GM19023 (cell line): ENCODE measurements around the gene CDC42EP1.
"Not testable (repeated sequence)": the region's sequence is repeated elsewhere in the genome, so short reads cannot be mapped to it uniquely, and the experiment has no call there.

Source experiments
- ATAC-seq: cut with Tn5 transposase; IDR thresholded peaks from one replicate; pipeline ENCODE4 v1.9.1; 2021; ENCODE audit warnings: mild to moderate bottlenecking, moderate library complexity; ENCODE audit not compliant: unreplicated experiment

The CDC42EP1 gene

DNA sequence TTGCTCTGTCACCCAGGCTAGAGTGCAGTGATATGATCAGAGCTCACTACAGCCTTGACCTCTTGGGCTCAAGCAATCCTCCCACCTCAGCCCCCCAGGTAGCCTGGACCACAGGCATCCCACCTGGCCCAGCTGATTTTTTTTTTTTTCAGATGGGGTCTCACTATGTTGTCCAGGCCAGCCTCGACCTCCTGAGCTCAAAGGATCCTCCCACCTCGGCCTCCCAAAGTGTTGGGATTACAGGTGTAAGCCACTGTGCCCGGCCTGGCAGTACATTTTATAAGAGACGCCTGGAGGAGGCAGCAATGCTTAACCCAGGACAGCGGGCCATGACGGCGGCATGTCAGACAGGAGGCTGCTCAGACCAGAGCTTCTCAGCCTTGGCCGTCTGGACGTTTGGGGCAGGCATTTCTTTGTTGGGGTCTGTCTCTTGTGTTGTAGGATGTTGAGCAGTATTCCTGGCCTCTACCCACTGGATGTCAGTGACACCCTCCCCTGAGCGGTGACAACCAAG lies 15.3 kb downstream of the CDC42EP1 start:
- ATAC-seq: no peak

DNA sequence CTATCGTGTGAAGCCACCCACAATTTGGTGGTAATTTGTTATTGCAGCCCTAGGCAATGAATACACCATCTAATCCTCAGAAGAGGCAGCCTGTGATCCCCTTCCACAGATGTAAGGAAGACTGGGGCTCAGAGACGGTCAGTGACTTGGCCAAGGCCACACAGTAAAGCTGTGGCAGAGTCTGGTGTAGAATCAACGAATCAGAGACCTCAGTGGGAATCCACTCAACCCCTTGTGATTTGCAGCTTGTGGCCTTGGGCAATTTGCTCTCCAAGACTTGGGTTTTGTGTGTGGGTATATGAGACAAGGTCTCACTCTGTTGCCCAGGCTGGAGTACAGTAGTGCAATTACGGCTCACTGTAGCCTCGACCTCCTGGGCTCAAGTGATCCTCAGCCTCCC lies 17.7 kb downstream of the CDC42EP1 start:
- ATAC-seq: no peak

DNA sequence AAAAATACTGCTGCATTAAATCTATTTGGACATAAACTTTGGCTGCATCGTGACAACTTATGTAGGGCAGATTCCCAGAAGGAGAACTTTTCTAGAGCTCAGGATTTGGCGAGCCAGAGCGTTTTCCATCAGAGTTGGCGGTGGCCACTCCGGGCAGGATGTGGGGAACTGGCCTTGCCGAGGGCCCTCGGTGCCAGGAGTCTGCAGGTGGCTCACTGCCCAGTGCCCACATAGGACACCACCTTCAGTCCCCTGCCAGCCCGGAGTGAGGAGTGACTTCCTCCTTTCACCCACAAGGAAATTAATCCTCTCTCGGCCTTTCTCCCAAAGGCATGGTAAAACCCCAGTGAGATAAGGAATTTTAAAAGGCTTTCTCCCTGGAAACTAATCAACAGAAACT lies 21.2 kb downstream of the CDC42EP1 start:
- ATAC-seq: no peak

GRCh38 chr22:37582526-37582925 lies 22.2 kb downstream of the CDC42EP1 start:
- no peak for ATAC-seq

DNA sequence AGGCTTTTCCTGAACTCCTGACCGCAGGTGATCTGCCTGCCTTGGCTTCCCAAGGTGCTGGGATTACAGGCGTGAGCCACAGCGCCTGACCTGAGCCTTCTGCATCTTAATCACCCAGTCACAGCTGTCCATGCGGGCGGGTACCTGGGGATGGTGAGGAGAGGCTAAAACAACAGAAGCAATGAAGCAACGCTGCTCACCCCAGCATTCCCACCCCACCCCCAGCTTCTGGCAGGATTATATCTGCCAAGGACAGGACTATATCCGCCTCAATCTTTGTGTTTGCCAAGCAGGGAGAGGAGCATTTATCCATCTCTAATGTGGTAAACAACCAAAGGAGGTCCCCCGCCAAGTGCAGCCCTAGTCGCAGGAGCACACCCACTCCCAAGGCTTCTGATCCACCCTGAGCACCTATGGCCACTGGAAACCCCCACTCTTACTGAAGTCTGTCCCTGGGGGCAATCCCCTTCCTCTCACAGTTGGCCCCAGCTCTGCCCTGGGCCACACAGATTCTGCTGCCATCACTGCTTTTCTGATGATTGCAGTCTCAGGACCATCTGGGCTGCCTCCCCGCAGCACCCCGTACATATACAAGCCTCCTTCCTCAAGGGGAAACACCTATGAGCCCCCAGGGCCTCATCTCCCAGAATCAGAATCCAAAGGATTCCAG lies 28.4 kb downstream of the CDC42EP1 start:
- ATAC-seq: no peak

GRCh38 chr22:37589636-37590035 lies 29.4 kb downstream of the CDC42EP1 start:
- ATAC-seq: no peak

GRCh38 chr22:37591081-37591480 lies 30.8 kb downstream of the CDC42EP1 start:
- not testable (repeated sequence) for ATAC-seq

DNA sequence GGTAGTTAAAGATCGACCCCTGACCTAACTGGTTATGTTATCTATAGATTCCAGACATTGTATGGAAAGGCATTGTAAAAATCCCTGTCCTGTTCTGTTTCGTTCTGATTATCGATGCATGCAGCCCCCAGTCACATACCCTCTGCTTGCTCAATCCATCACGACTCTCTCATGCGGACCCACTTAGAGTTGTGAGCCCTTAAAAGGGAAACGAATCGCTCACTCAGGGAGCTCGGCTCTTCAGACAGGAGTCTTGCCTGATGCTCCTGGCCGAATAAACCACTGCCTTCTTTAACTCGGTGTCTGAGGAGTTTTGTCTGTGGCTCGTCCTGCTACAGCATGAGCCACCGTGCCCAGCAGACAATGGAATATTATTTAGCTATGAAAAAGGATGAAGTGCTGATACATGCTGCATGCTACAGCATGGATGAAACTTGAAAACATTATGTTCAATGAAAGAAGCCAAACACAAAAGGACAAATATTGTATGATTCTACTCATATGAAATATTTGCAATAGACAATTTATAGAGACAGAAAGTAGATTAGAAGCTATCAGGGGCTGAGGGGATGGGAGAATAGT lies 31.6 kb downstream of the CDC42EP1 start:
- no peak for ATAC-seq

GRCh38 chr22:37594237-37594636 lies 34.0 kb downstream of the CDC42EP1 start:
- no peak for ATAC-seq

GRCh38 chr22:37599153-37599552 lies 38.9 kb downstream of the CDC42EP1 start:
- ATAC-seq: no peak

DNA sequence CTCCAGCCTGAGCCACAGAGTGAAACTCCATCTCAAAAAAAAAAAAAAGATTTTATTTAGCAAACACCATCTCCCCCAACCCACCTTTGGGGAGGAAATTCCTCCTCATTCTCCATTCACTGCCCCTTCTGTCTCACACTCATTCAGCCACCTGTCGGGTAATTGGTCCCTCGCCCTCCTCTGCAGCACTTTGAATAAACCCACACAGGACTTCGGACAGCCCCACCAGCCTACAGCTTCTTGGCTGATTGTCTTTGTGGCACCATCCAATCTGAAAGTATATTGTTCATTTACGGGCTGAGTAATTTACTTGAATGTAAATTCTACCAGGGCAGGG lies 40.9 kb downstream of the CDC42EP1 start:
- no peak for ATAC-seq

DNA sequence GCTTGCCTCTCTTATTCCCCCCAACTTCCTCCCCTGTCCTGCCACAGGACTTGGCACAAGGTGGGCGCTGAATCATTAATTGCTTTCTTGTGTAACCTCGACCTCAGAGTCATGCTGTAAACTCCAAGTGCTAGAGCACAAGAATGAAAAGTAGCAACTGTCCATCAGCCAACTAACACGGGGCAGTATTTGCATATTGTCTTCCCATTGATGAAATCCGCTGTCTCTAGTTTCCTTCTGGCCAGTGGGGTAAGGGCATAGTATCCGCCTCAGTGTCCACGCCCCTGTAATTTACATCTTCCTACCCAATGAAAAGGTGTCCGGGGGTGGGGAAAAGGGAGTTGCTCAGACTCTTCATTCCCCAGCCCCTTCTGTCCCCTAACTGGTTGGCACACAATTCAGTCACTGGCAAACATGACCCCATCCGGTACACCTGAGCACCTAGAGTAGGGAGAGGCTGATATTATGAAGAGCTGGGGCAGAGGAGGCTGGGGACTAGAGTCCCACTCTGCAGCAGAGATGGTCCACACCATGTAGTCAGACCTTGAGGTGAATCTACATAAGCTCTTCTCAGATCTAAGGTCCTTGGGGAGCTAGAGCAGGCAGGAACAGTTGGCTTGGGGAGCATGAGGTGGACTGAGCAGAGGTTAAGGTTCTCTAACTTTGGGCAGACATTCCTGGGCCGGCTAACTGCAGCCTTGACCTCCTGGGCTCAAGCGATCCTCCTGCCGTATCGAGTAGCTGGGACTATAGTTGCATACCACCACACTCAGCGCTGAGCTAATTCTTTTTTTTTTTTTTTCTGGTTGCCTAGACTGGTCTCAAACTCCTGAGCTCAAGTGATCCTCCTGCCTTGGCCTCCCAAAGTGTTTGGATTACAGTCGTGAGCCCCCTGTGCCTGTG lies 41.5 kb downstream of the CDC42EP1 start:
- ATAC-seq: no peak

DNA sequence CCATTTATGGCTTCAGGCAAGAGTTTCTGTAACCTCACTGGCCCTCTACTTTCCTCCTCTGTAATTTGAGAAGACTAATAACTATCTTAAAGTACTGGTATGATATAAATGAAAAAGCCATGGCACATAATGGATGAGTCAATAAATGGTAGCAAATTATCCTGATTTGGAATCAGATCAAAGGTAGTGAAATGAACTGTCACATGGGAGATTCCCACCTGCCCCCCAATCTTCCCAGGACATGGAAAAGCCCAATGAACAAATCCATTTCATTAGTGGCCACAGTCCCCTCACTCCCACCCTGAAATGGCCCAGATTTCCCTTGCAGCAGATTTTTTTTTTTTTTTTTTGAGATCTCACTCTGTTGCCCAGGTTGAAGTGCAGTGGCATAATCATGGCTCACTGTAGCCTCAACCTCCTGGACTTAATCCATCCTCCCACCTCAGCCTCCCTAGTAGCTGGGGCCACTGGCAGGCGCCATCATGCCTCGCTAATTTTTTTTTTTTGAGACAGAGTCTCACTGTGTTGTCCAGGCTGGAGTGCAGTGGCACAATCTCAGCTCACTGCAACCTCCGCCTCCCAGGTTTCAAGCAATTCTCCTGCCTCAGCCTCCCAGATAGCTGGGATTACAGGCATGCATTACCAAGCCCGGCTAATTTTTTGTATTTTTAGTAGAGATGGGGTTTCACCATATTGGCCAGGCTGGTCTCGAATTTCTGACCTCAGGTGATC lies 42.4 kb downstream of the CDC42EP1 start:
- not testable (repeated sequence) for ATAC-seq

- ATAC-seq: no peak
These were observed 43.8 kb downstream of the CDC42EP1 start for GRCh38 chr22:37604074-37604473.

- ATAC-seq: no peak
These were observed 44.6 kb downstream of the CDC42EP1 start for GRCh38 chr22:37604875-37605274.

DNA sequence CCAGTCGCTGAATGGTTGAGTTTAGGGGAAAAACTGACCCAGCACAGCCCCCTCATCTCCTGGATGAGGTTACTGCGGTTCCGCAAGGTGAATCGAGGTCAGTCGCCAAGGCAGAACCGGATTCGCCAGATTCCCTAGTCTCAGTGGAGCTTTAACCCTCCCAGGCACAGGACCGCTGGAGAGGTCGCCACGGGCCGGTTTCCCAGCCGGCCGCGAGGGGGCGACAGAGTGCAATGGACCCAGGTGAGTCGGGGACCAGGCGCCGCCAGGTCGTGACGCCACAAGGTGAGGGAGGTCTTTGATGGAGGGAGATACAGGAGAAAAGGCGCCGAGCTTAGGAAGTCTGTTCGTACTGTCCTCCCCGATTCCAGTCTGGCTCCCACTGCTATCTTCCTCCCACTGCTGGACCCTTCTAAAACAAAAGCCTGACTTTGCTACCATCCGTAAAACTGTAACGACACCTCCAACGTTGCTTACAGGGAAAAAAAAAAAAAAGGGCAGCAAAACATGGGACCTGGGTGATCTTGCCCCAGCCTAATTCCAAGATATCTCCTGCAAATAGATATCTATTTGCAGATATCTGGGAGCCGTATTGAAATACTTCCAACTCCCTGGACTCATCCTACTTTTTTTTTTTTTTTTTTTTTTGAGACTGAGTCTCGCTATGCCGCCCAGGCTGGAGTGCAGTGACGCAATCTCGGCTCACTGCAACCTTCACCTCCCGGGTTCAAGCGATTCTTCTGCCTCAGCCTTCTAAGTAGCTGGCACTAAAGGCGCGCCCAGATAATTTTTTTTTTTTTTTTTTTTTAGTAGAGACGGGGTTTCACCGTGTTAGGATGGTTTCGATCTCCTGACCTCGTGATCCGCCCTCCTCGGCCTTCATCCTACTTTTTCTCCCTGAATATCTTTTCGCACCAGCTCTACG lies 47.0 kb downstream of the CDC42EP1 start:
- ATAC-seq: no peak

DNA sequence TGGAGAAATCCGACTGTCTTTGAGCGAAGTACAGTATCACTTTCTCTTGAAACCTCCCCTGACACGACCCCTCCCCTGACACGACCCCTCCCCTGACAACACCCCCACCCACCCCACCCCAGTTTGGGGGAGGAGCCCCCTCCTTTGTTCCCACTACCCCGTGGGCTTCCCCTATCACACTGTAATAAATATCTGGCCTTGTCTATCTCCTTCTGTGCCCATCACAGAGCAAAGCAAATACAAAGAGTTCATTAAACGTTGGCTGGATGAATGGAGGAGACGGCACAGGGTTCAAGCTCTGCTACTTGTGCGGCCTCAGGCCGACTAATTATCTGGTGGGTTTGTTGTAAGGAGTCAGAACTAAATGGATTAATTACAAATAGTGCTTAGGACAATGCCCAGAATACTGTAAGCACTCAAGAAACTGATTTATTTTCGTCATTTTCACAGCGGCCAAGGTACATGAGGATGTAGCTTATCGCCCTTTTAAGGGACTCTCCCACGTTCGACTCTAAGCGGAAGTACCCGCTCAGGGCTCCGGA lies 47.7 kb downstream of the CDC42EP1 start:
- peak; percentile 1 for ATAC-seq

GRCh38 chr22:37608477-37609239 lies 48.4 kb downstream of the CDC42EP1 start, which contains the start of gene GGA1:
GGA1 (plus strand) TSS chr22:37608834; CDS start chr22:37608861, 27 bp downstream.
- peak; percentile 78 for ATAC-seq
